Measurements from ENCODE around the gene DHDDS. TPM values are rescaled to one million over a fixed set of nuclear protein-coding genes. Genes with fewer than 3 reads are reported as not detected.

DHDDS gene
- total RNA-seq, 1 experiment from 2014 or later = 52.2 TPM

DNA sequence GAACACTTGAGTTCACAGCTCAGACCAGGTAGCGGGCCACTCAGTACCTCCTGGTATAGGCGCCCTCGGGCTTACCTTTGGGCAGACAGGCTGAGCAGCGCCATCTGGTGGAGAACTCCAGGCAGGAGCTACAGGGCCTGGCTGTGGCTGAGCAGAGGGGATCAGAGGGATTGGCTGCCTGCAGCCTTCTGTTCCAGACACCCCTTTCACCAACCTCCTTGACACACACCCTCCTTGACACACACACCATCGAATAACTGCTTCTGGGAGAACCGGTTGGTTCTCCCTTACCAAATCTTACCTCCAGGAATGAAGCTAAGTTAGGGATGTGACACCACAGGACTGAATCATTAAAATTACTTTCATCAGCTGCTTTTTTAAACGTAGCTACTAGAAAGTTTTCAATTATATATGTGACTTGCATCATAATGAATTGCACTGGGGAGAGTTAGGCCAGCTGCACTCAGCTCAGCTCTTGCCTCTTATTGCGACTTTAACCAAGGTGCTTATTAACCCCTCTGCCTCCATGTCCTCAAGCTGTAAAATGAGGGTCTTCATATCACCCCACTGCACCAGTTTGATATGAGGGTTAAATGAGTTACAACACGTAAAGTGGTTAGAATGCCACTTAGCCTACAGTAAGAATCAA is 14.9 kb upstream of the DHDDS start:
- DNase-seq (ENCODE audit: low read depth) = peak; percentile 35

DNA sequence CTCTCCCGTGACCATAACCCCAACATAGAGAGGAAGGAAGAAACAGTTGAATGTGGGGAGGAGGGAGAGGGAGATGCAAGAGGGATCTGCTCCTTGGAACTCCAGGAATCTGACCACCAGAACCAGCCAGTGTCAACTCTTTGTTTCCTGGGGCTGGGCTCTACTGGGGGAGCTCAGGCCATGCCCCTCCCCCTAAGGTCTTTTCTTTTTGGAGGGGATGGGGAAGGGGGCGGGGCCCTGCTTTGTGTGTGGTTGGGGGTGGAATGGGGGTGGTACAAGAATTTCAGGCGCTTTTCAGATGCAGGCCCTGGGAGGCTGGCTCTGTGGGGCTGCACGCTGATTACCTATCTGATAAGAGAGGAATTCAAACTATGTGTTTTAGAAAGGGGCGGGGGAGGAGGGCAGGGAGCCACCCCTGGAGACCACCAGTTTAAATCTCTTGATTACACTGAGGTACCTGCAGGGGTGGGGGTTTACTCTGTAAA is 13.2 kb upstream of the DHDDS start:
- no peak for DNase-seq (ENCODE audit: low read depth)

DNA sequence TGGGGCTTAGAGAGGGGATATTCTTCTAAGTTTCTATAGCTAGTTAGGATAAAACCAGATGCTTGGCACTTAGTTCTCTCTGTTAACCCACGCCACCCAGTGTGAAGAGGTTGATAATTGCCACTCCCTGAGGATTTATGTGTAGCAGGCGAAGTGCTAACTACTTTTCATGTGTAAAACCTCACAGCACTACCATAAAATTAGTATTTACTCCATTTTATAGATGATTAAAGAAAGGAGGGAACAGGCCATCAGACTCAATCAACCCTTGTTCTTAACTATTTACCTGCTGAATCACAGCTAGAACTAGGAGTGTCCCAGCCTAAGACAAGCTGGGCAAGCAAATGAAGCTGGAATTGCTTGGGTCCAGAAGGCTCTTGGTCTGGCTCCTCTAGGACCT is 12.6 kb upstream of the DHDDS start:
- DNase-seq (ENCODE audit: low read depth) = no peak

DNA sequence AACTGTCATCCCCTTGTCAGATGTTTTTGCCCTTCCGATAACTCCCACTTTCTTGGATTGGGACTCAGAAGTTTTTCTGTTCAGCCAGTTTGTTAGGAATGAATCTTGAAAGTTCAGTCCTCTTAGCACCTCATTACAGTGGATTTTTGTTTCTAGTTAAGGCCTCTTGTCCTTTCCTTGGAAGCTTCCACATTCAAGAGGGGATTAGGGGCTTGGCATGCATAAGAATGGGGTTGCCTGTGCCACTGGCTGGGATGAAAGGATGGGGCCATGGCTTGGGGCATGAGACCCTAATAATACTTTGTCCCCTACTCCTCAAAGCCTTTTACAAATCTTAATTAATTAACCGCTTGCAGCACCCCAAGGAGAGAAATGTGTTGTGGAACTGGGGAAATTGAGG is 2.4 kb upstream of the DHDDS start:
- no peak for DNase-seq (ENCODE audit: low read depth)

DNA sequence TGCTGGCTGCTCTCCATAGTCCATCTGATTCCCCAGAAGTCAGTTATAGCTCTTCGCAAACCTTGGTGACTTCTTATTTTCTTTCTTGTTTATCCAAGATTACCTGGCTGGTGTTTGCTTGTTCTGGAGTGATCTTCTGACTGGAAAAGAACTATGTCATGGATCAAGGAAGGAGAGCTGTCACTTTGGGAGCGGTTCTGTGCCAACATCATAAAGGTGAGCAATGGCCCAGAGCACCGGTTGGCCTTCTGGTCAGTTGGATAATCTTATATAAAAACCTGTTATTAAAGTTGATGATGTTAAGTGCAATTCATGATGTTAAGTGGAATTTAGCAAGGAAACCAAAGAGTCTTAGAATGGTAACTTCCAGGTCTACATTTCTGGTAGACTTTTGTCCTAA is 672 bp downstream of the DHDDS start:
- no peak for DNase-seq (ENCODE audit: low read depth)

DNA sequence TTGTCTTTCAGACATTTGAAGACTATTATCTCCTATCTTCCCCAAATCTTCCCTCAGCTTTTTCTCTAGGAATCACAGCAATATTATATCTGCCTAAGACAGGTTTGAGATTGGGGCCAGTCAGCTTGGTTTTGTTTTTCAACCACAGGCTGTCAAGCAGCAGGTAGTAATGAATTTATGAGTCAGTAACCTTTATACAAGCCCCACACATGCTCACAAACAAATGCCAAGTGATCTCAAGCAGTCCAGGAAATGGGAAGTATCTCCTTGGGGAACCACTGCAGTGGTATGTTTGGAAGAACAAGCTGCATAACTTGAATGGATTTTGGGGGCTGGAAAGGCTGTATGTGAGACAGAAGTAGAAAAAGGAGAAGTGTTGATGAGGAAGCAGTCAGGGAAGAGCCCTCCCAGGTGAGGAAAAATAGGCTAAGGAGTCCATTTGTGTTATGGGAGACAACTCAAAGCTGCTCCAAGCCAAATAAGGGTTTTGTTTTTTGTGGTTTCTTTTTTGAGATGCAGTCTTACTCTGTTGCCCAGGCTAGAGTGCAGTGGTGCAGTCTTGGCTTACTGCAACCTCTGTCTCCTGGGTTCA is 2.1 kb downstream of the DHDDS start:
- DNase-seq (ENCODE audit: low read depth) = no peak

DNA sequence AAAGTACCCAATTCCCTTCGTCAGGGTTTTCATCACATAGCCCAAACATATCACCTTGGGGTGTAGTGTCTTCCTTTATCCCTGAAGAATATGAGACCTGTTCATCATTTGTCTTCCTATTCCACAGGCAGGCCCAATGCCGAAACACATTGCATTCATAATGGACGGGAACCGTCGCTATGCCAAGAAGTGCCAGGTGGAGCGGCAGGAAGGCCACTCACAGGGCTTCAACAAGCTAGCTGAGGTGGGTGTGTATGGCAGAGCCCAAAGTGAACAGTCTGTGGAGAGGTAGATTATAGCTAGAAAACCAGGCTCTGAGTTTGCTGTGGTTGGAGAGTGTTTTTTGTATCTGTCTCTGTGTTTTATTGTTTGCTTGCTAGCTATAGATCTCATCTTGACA is 5.9 kb downstream of the DHDDS start:
- DNase-seq (ENCODE audit: low read depth) = no peak

DNA sequence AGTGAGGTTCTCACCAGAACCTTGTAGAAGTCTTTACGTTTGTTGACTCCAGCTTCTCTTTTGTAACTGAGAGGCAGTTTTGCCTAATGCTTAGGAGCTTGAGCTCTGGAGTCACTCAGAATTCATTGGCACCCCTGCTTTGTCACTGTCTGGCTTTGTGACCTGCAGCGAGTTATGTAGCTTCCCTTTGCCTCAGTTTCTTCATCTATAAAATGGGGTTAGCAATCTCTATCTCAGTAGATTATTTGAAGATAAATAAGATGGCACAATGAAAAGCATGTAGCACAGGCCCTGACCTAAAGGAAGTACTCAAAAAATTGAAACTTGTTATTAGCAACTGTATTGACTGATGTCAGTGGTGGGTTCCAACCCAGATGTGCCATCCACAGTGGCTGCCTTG is 8.1 kb downstream of the DHDDS start:
- DNase-seq (ENCODE audit: low read depth) = no peak

DNA sequence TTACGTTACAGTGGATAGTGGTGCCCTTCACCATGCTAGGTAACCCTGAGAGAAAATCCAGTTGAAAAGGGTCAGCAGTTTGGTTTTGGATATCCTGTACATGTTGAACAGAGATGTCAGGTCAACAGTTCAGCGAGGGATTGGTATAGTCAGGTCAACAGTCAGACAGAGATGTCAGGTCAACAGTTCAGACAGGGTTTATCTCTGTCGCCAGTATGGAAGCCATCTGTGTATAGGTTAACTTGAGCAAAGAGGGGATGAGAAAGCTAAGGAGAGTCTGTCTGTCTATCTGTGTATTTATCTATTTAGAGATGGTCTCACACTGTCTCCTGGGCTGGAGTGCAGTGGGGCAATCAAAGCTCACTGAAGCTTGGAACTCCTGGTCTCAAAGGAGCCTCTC is 17.7 kb downstream of the DHDDS start:
- DNase-seq (ENCODE audit: low read depth) = no peak

DNA sequence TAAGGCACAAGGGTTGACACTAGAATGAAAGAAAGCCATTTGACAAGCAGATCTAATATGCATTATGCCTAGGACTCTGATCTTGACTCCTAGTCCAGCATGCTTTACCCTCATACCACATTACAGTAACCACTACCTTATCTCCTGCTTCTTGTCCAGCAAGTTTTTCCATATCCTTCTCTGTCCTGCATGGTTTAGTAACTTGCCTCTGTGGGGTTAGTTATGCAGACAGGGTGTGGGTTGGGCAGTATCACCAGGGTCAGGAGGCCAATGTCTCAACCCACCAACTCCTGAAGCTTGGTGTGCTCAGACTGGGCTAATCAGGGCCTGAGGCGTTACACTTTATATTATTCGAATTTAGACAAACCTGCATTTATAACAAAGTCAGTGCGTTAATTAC is 18.8 kb downstream of the DHDDS start:
- no peak for DNase-seq (ENCODE audit: low read depth)

DNA sequence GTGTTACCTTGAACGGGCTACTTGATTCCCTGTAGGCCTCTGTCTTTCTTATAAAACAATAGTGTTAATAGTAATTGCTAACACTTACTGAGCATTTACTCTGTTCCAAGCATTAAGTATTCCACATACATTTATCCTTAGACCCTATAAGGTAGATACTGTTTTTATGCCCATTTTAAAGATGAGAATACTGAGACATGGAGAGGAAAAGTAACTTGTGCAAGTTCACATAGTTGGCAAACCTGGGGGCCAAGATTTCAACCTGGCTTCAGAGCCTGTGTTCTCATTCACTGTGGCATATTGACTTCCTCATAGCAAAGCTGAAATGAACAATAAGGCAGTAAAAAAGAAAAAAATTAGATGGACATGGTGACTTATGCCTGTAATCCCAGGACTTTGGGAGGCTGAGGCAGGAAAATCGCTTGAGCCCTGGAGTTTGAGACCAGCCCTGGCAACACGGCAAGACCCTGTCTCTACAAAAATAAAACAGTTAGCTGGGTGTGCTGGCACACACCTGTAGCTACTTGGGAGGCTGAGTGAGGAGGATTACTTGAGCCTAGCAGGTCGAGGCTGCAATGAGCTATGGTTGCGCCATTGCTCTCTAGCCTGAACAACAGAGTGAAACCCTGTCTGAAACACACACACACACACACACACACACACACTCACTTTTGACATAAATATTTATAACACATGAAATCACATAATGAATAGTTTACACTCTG is 20.5 kb downstream of the DHDDS start:
- no peak for DNase-seq (ENCODE audit: low read depth)

DNA sequence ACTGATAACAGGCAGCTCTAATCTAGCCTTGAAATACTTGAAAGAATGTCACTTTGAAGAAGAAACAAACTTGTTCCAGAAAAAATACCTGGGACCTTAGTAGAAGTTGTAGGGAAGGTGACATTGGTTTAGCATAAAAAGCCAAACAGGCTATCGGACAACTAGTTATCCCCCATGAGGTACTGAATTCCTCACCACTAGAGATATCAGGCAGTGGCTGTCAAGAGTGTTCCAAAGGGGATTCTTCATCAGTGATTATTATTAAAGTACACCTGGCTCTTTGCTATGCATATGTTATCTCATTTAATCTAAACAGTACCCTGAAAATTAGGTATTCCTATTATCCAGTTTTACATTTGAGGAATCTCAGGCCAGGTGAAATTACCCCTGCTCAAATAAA is 27.0 kb downstream of the DHDDS start:
- no peak for DNase-seq (ENCODE audit: low read depth)

DNA sequence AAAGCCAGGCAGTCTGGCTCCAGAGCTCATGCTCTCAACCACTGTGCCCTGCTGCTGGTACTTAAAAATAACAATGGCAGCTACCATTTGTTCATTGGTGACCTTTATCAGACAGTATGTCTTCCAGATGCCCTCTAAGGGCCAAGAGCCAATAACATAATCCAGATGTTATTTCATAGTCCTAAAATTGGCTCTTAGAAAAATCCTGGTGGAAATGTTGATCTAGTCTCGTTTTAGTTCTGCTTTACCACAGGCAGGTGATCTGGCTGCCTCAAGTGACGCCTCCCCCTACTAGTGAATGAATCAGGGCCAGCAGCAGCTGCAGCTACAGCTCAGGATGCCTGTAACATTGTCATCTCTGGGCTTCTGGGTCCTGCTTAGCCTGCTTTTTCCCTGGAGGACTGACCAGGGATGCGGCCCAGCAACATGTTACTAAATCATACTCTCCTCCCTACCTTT is 27.5 kb downstream of the DHDDS start:
- DNase-seq (ENCODE audit: low read depth) = peak; percentile 62

DNA sequence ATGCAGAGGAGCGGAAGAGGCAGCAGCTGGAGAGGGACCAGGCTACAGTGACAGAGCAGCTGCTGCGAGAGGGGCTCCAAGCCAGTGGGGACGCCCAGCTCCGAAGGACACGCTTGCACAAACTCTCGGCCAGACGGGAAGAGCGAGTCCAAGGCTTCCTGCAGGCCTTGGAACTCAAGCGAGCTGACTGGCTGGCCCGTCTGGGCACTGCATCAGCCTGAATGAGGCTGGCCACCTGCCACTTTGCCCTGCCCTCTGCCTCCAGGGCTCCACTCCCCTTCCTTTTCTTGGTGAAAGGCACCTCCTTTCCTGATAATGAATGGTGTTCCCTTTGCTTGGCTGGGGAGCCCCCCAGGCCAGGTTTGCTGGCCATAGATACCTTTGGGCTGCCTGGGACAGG is 36.8 kb downstream of the DHDDS start:
- no peak for DNase-seq (ENCODE audit: low read depth)

DNA sequence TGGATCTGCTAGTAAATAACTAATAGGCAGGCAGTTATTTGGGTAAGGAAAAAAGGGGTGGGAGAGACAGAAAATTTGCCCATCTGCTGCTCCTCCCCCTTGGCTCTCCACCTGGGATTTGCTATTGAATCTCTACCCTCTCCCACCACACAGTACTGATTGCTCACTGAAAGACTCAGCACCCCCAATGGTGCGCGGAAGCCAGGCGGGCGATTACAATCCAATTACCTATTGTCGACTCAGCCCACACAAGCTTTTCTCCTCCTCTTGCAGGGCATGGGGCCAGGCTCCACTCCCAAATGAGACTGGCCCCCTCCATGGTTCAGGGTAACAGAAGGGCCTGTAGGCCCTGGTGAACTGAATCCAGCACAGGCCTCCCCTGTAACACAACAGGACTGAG is 37.4 kb downstream of the DHDDS start:
- no peak for DNase-seq (ENCODE audit: low read depth)

DNA sequence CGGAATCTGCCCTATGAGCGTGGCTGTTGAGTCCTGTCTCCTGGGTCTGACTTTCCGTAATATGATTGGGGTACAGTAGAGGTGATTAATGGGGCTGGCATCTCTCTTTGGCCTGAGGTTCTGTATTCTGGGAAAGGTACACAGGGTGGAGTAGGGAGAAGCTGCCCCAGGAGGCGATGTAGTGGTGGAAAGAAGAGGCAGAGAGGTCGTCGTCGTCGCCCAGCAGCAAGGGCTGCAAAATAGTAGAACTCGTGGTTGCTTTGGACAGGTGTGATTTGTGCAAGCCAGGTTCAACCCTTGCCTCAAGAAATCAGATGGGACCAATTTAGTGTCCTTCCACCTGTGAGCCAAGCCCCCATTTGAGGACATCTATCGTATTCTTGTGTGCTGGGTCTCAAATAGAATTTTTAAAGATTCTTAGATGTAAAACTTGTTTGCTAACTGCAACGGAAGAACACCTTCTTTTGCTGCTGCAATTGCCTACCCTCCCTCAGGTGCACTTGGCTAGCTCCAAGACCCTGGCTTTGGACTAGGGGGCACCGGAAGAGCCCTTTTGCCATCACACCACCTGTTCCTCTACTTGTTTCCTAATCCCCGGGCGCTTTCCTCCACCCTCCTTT is 38.9 kb downstream of the DHDDS start:
- no peak for DNase-seq (ENCODE audit: low read depth)

DNA sequence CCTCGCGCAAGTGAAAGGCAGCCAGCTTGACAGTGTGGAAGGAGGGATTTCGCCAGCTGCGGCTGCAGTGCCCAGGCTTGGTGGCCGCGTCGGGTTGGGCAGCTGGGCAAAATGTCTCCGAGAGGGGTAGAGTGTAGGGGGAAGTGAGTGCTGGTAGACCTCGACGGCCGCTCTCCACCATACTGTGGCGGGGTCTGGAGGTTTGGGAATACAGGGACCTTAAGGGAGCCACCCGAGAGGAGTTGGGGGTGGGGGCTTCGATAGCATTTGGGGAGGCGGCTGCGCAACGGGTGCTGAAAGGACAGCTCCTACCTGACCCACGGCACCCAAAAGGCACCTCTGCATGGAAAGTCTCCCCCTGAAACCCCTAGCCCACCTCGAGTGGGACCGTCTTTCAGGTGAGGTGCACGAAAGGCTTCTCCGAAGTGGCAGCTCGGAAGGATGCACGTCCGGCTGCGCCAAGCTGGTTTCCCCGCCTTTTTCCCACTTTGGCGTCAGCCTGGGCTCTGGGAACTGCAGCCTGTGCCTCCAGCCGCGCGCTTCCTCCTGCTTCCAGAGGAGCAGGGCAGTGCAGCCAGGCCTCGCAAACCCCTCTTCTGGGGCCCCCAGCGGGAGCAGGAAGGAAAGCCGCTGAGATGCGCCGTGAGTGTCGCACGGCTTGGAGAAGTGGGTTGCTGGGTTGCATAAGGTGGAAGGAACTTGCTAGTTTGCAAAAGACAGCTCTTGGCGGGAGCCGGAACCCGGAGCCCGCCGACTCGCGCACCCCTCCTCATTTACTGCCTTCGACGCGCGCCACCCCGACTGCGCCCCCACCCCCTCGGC is 39.6 kb downstream of the DHDDS start:
- peak; percentile 81 for DNase-seq (ENCODE audit: low read depth)

DNA sequence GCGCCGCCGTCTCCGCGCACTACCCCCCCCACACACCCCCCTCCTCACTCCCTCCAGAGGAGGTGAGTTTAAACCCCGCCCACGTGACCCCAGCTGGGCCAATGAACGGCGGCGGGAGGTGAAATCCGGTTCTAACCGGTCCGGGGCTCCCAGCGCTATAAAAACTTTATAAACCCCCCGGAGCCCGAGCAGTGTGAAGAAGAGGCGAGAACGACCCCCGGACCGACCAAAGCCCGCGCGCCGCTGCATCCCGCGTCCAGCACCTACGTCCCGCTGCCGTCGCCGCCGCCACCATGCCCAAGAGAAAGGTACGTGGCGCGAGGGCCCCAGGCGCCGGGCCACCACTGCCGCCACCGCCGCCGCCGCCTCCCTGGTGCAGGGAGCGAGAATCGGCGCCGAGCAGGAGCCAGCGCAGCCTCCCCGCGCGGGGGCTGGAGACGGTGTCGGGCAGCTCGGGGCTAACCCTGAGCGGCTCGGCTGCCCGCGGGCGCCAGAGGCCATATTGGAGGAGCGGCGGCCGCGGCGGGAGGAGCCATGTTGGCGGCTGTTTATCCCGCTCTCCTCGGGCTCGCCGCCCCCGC is 40.3 kb downstream of the DHDDS start, which contains the start of gene HMGN2:
Gene HMGN2, plus strand, starts transcription at position 121 of the 581 bp plus-strand sequence. Its CDS starts 173 bp downstream, at position 294.
- DNase-seq (ENCODE audit: low read depth) = peak; percentile 90

DNA sequence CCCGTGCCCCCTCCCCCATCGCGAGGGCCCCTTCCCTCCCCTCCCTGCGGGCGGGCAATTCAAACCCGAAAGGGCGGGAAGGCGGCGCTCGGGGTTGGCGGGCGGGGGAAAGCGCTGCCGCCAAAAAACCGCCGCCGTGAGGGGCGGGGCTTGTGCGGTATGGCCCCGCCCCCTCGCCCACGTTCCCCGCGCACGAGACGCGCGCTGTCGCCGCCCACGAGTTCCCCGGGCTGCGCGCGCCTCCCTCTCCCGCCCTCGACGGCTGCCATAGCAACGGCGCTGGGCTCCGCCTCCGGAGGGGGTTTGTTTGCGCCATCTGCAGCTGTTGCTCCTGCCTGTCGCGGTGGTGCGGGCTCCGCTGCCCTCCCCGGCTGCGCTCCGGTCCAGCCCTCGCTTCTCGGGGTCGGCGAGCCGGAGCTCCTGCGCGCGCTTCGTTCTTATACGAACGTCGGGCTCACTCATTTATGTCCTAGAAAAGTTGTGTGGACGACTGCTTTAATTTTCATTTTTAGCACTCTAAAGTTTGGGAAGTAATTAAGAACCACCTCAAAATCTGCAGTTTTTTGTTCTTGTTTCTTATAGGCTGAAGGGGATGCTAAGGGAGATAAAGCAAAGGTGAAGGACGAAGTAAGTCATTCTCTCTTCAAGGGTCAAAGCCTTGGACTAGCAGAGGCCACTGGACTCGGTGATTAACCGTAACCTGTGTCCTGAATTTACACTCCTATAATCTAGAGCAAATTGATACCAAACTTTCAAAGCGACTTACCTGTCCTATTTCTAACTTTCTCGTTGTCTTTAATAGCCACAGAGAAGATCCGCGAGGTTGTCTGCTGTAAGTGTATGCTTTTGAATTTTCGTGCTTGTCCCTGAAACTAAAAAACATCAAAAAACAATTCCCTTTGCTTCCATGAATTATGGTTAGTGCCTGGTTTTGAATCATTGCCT is 41.1 kb downstream of the DHDDS start:
- peak; percentile 94 for DNase-seq (ENCODE audit: low read depth)

DNA sequence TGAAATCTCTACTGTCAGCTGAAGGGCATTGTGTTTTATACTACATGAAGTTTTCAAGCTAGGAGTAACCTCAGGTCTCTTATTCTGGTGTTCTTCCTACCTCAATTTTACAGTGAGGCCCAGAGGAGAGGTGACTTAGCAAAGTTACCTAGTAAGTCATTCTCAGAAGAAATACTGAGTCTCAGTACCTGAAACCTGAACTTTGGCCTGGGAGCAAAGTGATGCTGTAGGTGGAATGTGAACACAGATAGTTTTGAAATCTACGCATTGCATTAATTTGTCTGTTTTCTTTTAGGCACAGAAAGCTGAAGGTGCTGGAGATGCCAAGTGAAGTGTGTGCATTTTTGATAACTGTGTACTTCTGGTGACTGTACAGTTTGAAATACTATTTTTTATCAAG is 42.7 kb downstream of the DHDDS start:
- no peak for DNase-seq (ENCODE audit: low read depth)

All from LHCN-M2 (cell line).